ENCODE measurements around the gene XCL1.

DNA sequence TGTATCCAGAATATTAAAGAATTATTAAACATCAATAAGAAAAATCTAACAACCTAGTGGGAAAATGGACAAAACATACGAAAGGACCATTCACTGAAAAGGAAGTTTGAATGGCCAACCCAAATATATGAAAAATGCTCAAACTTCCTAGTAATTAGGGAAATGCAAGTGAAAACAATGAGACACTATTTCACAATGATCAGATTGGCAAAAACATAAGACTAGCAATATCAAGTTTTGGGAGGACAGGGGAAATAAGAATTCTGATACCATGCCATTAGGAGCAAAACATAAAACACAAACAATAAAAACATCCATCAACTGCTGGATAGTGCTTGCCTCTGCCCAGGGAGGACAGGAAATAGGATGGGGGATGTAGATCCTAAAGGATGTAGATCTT, 46.9 kb upstream of the XCL1 start:
- TF ChIP-seq, protein P1, sequence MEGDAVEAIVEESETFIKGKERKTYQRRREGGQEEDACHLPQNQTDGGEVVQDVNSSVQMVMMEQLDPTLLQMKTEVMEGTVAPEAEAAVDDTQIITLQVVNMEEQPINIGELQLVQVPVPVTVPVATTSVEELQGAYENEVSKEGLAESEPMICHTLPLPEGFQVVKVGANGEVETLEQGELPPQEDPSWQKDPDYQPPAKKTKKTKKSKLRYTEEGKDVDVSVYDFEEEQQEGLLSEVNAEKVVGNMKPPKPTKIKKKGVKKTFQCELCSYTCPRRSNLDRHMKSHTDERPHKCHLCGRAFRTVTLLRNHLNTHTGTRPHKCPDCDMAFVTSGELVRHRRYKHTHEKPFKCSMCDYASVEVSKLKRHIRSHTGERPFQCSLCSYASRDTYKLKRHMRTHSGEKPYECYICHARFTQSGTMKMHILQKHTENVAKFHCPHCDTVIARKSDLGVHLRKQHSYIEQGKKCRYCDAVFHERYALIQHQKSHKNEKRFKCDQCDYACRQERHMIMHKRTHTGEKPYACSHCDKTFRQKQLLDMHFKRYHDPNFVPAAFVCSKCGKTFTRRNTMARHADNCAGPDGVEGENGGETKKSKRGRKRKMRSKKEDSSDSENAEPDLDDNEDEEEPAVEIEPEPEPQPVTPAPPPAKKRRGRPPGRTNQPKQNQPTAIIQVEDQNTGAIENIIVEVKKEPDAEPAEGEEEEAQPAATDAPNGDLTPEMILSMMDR (IDR thresholded peaks at IDR 0.05) = no peak
- TF ChIP-seq POLR2A (IDR thresholded peaks at IDR 0.05; ENCODE audit: low read depth) = no peak
